Activated CD4-positive, alpha-beta T cell treated with anti-CD3 and anti-CD28 coated beads, Interleukin-2, amount 50 U/mL, for 48 hours (primary cell): Measurements from ENCODE around the gene ALG1.
A peak's percentile ranks its signal among the peaks of the same experiment; 100 is the strongest.
"Not testable (repeated sequence)": the region's sequence is repeated elsewhere in the genome, so short reads cannot be mapped to it uniquely, and the experiment has no call there.

Source experiments
- DNase-seq, 2 experiments: peaks; one replicate each; pipeline ENCODE4 v3.0.0-alpha.2; 2020

ALG1 gene

GRCh38 chr16:5045499-5046115 is 26.0 kb upstream of the ALG1 start:
- no peak for DNase-seq

GRCh38 chr16:5046914-5047313 is 24.7 kb upstream of the ALG1 start:
- DNase-seq = no peak

GRCh38 chr16:5054876-5055865 is 16.5 kb upstream of the ALG1 start:
- DNase-seq = no peak

- peak; percentile 52 to 58 for DNase-seq
Observed at GRCh38 chr16:5056352-5056751, 15.3 kb upstream of the ALG1 start.

- no peak for DNase-seq
Observed at GRCh38 chr16:5058476-5058875, 13.2 kb upstream of the ALG1 start.

GRCh38 chr16:5059386-5060072 is 12.1 kb upstream of the ALG1 start:
- no peak for DNase-seq

- DNase-seq = no peak
Observed at GRCh38 chr16:5060073-5060641, 11.5 kb upstream of the ALG1 start.

- no peak for DNase-seq
Observed at GRCh38 chr16:5062051-5062450, 9.6 kb upstream of the ALG1 start.

- DNase-seq = no peak
Observed at GRCh38 chr16:5062790-5063765, 8.6 kb upstream of the ALG1 start.

- no peak for DNase-seq
Observed at GRCh38 chr16:5064915-5065314, 6.7 kb upstream of the ALG1 start.

GRCh38 chr16:5065326-5065725 is 6.3 kb upstream of the ALG1 start:
- no peak for DNase-seq

GRCh38 chr16:5065813-5066212 is 5.8 kb upstream of the ALG1 start, which contains the start of gene C16orf89:
TSS of gene C16orf89 (minus strand) at chr16:5065956. CDS start at chr16:5065908, 48 bp downstream.
- no peak for DNase-seq

GRCh38 chr16:5066511-5066910 is 5.1 kb upstream of the ALG1 start:
- no peak for DNase-seq

GRCh38 chr16:5069048-5069447 is 2.6 kb upstream of the ALG1 start:
- DNase-seq = no peak

GRCh38 chr16:5069854-5070253 is 1.8 kb upstream of the ALG1 start:
- no peak for DNase-seq

GRCh38 chr16:5070431-5071186 is 1.0 kb upstream of the ALG1 start:
- DNase-seq = no peak

GRCh38 chr16:5071341-5071680 is 332 bp upstream of the ALG1 start:
- DNase-seq = no peak

GRCh38 chr16:5072334-5073278 is 963 bp downstream of the ALG1 start:
- no peak for DNase-seq

GRCh38 chr16:5073279-5073629 is 1.6 kb downstream of the ALG1 start:
- no peak for DNase-seq

GRCh38 chr16:5073771-5074170 is 2.1 kb downstream of the ALG1 start:
- not testable (repeated sequence) for DNase-seq
